ENCODE data around the gene PYCR2.

DNA sequence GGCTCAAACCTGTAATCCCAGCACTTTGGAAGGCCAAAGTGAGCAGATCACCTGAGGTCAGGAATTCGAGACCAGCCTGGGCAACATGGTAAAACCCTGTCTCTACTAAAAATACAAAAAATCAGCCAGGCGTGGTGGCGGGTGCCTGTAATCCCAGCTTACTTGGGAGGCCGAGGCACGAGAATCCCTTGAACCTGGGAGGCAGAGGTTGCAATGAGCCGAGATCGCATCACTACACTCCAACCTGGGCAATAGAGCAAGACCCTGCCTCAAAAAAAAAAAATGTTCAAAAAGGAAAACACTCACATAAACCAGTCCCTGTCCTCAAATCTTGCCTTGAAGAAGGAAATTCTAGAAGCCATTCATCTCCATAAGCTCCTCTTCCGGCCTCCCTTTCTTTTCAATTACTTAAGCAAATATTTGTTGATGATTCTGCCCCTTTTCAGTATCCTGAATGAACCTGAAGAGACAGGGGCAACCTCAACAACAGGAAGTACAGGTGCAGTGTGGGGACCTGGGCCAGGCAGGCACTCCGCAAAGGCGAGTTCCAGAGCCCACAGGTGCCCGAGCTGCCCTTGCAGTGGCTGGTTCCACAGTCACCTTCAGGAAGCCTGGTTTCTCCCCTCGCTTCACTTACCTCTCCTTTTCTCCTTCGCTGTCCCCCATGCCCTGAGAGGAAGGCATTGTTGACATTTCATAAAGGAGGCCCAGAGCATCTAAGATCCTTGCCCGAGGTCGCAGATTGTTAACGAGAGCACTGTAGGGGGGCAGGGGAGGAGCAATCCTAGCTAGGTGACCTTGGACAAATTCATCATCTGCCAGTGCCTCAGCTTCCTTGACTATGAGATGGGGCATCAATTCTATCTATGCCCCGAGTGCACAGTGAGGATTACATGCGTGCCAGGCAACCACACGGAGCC lies 26.2 kb downstream of the PYCR2 start:
- TF ChIP-seq POLR2A (IDR thresholded peaks at IDR 0.05; ENCODE audit: low read length) (no peak), GATA1 (IDR thresholded peaks at IDR 0.05; ENCODE audit: low read depth, low read length) (no peak)

Data from erythroblast (primary cell).